Measurements from ENCODE around the gene APOL6. TPM values are rescaled to one million over a fixed set of nuclear protein-coding genes. Genes with fewer than 3 reads are reported as not detected.

APOL6 gene
- total and polyA plus RNA-seq, 9 of the 15 experiments (the other 6 are each of a cell fraction or from before 2014, with no cell fraction given), result 0.29 to 1.2 (median 0.70) TPM

- no peak for TF ChIP-seq RBM14 (IDR thresholded peaks at IDR 0.05; ENCODE audit: borderline replicate concordance, insufficient read depth, low read depth, low read length)
- TF ChIP-seq CC2D1A (IDR thresholded peaks at IDR 0.05), result no peak
- no peak for TF ChIP-seq NUFIP1 (IDR thresholded peaks at IDR 0.05; ENCODE audit: partially characterized antibody)
- no peak for TF ChIP-seq EP400 (IDR thresholded peaks at IDR 0.05)
- TF ChIP-seq MTF1 (CRISPR knock-in tag; IDR thresholded peaks at IDR 0.05; ENCODE audit: borderline replicate concordance), result no peak
- no peak for TF ChIP-seq NCOA4 (IDR thresholded peaks at IDR 0.05; ENCODE audit: partially characterized antibody)
- no peak for TF ChIP-seq ZHX1 (conservative IDR thresholded peaks at IDR 0.05; ENCODE audit: low read length)
- no peak for TF ChIP-seq TCFL5 (CRISPR knock-in tag; conservative IDR thresholded peaks at IDR 0.05)
- TF ChIP-seq ZNF175 (CRISPR knock-in tag; IDR thresholded peaks at IDR 0.05; ENCODE audit: low read depth), result no peak
- no peak for TF ChIP-seq CREB1 (IDR thresholded peaks at IDR 0.05)
- no peak for TF ChIP-seq CREB1 (CRISPR knock-in tag; IDR thresholded peaks at IDR 0.05)
- no peak for TF ChIP-seq ZBED1 (IDR thresholded peaks at IDR 0.05)
These were observed 1.5 kb downstream of the APOL6 start (continued) for GRCh38 chr22:35649636-35650250.
